Omental fat pad (tissue), 4 donors: ENCODE data around the gene SYNC. TPM values are rescaled to one million over a fixed set of nuclear protein-coding genes. Genes with fewer than 3 reads are reported as not detected.
A peak's percentile ranks its signal among the peaks of the same experiment; 100 is the strongest.
"Not testable (repeated sequence)": the region's sequence is repeated elsewhere in the genome, so short reads cannot be mapped to it uniquely, and the experiment has no call there.

Source experiments
- ATAC-seq: fragments of 150-250 bp; one replicate; pipeline ENCODE4 v1.9.1; 2016; ENCODE audit warnings: mild to moderate bottlenecking, moderate library complexity; ENCODE audit not compliant: low FRiP score
- DNase-seq: peaks from one replicate; pipeline ENCODE4 v3.0.0-alpha.2; 2019; ENCODE audit warnings: low spot score
- total RNA-seq, 4 donors: library from RNA; depleted of rRNA; stranded (reverse); fragments of >200 nt; gene quantifications; one replicate each; pipeline ENCODE4 v1.1.0, GENCODE V29; 2016
- TF ChIP-seq, protein P1 (sequence below), 3 donors: fragments of 450-650 bp; IDR thresholded peaks; one replicate each; pipeline ENCODE4 v1.5.1; 2016 to 2017; ENCODE audit warnings: antibody characterized with exemption in 3 of 3, mild to moderate bottlenecking in 3 of 3, moderate library complexity in 2 of 3

The SYNC gene
- total RNA-seq, 4 donors from 2014 or later: 14.8 to 27.4 (median 22.1) TPM

DNA sequence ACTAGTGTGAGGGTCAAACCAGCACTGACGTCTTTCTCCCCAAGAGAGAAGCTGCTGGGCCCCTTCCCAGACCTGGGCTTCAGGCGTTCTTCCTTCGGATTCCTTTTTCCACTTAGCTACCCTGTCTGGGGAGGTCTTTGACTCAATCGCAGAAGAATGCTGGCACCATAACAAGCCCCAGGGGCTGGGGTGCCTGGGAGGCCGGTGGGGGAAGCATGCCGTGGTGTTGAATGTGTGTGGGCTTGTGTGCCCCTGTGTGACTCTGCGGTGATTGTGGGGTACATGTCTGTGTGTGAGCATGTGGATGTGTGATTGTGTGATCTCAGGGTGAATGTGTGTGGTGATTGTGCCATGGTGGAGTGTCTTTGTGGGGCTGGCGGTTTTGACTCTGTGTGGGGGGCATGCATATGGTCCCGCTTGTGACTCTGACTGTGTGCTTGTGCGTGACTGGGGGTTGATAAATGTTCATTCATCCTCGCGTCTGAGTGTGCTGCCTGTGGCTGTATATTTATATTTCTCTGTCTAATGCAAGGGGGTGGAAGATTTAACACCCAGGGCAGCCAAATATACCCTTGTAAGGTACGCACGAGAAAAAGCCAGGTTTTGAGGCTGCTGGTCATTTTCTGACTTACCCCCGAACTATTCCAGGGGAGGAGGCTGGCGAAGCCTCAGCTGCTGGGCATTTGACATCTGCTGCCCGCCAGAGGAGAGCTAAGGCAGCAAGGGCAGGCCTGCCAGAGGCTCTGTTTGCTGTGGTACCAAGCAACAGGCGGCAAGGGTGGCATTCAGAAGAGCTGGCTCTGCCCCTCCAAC lies 1.1 kb upstream of the SYNC start:
- TF ChIP-seq, protein P1, sequence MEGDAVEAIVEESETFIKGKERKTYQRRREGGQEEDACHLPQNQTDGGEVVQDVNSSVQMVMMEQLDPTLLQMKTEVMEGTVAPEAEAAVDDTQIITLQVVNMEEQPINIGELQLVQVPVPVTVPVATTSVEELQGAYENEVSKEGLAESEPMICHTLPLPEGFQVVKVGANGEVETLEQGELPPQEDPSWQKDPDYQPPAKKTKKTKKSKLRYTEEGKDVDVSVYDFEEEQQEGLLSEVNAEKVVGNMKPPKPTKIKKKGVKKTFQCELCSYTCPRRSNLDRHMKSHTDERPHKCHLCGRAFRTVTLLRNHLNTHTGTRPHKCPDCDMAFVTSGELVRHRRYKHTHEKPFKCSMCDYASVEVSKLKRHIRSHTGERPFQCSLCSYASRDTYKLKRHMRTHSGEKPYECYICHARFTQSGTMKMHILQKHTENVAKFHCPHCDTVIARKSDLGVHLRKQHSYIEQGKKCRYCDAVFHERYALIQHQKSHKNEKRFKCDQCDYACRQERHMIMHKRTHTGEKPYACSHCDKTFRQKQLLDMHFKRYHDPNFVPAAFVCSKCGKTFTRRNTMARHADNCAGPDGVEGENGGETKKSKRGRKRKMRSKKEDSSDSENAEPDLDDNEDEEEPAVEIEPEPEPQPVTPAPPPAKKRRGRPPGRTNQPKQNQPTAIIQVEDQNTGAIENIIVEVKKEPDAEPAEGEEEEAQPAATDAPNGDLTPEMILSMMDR (IDR thresholded peaks at IDR 0.05): no peak
- no peak for DNase-seq
- peak; percentile 63 for ATAC-seq

DNA sequence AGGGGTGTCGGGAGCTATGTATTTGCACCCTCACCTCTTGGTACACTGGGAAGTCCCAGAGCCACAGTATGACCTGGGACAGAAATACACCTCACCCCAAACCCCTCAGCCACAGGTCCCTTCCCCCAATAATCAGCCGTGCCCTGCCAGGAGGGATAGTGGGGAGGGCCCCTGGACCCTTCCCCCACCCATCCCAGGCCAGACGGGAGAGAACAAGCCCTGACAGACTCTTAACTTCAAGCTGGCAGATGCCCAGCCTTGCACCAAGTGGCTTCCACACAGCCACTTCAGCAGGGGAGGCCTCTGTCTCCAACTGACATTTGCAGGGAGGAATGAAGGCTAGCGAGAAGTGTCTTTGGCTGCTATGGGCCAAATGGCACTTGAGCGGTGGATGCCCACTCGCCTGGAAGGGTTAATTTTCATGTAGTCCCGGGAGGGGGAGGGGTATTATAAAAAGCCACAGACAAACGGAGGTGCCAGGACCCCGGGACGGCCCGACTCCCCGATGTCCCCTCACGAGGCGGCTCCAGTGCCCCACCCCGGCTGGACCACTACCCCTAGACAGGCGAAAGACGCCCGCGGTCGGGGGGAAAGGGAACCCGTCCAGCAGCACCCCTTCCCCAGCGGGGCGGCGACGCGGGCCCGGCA lies 495 bp downstream of the SYNC start:
- no peak for DNase-seq
- TF ChIP-seq, protein P1 (IDR thresholded peaks at IDR 0.05): no peak
- ATAC-seq: no peak

DNA sequence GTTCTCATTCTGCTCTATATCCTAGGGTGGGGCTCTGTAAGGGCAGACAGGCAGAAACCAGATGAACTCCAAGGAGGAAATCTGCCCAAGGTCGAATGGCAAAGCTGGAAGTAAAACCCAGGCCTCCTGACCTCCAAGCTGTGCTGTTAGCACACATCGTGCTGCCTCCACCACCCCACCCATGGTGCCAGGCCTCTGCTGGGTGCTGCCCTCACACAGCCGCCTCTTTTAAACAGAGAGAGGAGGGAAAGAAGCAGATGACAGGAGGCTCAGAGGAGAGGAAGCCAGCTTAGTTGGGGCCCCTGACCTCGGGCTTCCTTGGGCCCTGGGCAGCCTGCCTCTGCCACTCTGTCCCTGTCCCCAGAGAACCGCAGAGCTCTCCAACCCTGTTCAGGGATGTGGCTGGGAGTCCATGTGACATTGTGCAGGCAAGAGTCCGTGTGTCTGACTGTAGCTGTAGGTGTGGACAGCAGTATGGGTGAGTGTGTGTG lies 1.1 kb downstream of the SYNC start:
- ATAC-seq (no peak), DNase-seq (no peak)
- TF ChIP-seq, protein P1 (IDR thresholded peaks at IDR 0.05): no peak

DNA sequence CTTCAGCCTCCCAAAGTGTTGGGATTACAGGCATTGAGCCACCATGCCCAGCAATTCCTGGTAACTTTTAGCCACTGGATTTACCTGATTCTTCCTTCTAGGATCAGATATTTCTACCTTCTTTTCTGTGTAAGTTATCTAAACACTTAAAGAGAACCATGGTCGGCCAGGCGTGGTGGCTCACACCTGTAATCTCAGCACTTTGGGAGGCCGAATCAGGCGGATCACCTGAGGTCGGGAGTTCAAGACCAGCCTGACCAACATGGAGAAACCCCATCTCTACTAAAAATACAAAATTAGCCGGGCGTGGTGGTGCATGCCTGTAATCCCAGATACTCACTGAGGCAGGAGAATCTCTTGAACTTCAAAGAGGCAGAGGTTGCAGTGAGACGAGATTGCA lies 5.6 kb downstream of the SYNC start:
- not testable (repeated sequence) for DNase-seq

DNA sequence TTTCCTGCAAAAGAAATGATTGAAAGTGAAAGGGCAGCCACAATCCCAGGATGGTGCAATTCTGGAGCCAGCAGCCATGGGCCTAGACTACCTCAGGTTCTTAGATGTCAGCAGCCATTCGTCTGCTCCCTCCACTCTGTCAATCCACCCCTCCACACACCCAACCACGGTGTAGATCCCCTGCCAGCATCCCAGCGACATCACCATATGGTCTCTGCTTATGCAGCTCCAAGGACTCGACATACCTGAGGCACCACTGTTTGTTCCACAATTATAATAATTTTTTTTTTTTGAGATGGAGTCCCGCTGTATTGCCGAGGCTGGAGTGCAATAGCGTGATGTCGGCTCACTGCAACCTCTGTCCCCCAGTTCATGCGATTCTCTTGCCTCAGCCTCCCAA lies 6.5 kb downstream of the SYNC start:
- ATAC-seq (no peak), DNase-seq (no peak)
- TF ChIP-seq, protein P1 (IDR thresholded peaks at IDR 0.05): no peak

More for the DNA sequence above, 5.6 kb downstream of the SYNC start:
- not testable (repeated sequence) for ATAC-seq

DNA sequence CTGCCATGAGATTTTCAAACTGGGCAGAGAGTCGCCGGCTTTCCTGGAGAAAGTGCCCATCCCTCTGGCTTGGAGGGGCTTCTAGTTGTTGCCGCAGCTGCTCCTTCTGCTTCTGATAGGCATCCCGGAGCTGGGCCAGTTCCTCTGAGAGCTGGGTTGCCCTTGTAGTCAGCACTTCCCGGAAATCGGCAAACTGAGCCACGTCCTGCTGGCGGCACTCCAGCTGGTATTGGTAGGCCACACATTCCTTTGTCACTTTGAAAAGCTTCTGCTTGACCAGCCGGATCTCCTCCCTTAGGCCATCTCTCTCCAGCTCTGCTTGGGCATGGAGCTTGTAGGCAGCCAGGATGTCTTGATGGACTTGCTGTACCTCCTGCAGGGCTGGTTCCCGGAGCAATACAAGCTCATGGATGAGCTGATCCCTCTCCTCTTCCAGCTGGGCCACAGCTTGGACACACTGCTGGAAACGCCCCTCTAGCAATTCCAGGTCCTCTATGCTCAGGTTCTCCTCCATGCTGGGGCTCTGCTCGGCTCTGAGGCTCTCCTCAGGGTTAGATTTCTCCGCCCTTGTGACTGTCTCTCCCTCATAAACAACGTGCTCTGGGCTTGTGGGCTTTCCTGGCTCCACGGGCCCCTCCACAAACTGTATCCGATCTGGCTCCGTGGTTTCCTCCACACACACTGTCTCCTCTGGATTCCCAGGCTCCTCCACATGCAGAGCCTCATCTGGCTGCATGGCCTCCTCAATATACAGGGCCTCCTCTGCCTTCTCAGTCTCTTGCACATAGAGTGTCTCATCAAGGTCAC lies 7.3 kb downstream of the SYNC start:
- TF ChIP-seq, protein P1 (IDR thresholded peaks at IDR 0.05): no peak
- DNase-seq (peak; percentile 48), ATAC-seq (no peak)
